HL-60/S4 (cell line): ENCODE results near the gene HERC3.

Experiments
- in situ Hi-C: fragments of 300-500 bp; cut with MboI; formaldehyde crosslinking; loops from 2 replicates; pipeline ENCODE4 v1.14.3; 2022; ENCODE audit warnings: low sequenced_read_pairs

Gene HERC3

GRCh38 chr4:88591787-88592599 is at the start of gene HERC3:
Gene HERC3, plus strand, starts transcription at chr4:88592480. Its CDS starts 13,344 bp downstream, at chr4:88605824.
- in situ Hi-C loops, result no loop called here

DNA sequence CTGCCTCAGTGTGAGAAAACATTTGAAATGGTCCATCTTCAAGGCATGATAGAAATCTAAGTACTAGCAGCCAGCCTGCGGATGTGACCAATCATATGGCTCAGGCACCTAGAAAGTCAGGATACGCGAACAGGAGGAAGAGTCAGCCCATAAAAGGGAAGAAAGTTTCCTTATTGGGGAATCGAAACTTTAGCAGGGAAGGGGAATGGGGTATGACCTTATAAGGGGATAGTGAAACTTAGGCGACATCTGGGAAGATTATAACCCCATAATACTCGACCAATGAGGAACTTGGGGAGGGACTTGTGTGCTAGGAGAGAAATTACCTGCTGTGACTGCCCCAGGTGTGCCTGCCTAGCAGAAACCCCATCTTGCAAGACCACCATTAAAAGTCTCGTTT is 42.5 kb upstream of the HERC3 start:
- in situ Hi-C loops, result loop anchor here (25.0 kb wide), 1 partner anchor 262 kb away; no protein-coding TSS in a partner anchor

- in situ Hi-C loops, result no loop called here
These were observed 24.7 kb upstream of the HERC3 start for GRCh38 chr4:88567591-88567990.

DNA sequence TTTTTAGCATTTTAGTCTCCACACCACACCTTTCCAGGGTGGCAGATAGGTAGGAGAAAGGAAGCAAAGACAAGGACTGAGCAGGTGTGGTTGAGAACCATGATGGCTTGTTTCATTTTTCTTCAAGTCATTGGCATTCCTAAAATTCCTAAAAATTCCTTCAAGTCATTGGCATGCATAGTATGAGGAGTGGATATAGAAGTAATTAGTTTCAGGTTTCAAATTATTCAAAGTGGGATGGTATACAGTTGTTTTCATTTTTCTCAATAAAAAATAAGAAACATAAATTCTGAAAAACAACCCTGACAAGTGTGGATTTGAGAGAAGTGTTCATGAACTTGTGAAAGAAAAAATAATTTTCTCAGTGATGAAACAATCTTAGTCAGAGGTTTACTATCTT is 22.3 kb upstream of the HERC3 start:
- in situ Hi-C loops, result no loop called here

DNA sequence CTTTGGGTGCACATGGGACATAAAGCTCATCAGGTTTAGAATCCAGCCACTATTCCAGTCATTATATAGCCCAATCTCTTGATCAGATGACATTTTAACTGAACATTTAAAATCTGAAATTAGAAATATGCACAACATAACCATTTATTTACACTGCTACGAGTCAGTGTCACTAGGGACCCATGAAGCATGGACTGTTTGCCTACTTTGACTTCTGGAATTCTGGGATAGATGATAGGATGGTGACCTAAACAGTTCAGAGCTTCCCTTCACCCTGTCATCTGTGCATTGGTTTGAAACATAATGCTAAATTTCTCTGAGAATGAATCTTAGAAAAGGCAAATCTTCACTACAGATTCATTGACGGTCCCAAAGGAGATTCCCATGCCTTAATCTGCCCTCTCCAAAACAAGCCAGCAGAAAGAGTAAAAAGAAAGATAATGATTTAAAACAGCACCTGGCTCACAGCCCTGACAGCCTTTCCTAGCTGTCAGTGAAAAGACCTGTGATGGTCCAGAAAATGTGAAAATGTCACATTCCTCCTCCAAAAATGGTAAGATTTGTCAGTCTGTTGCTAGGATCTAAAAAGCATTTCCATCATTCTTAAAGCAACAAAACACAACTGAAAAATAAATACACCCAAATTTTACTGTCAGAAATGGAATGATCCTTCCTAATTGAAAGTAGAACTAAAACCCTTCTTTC is 18.9 kb upstream of the HERC3 start:
- in situ Hi-C loops, result no loop called here

DNA sequence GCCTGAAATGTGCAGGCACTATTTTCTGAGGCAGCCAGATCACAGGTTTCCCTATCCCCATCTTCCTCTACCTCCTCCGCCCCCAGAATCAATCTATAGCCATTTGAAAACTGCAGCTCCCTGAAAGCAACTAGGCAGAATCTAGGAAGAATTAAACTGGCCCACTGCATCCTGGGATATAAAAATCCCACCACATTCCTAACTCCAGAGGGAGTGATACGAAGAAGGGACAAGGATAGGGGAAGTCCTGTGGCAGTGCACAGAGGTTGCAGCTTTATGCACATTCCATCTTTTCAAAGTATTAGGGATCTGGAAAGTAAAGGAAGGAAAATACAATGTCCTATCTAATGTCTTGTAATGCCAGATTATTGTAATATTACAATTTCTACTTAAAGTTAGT is 18.3 kb upstream of the HERC3 start:
- in situ Hi-C loops, result no loop called here

DNA sequence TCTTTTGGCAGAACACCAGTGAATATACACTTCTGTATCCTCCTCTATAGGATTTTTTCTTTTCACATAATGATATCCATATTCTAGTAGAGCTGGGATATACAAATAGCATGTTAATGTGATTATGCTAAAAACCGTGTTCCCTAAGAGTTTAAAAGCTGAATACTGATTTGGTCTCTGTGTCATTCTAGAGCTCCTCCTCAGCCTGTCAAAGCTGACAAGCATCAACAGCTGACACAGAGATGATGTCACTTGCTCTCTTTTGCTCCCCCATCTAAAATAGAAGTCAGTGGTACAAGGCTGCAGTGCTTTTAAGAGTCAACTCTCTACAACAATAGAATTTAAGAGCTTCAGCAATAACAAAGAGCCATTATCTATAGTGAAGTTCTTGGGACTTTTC is 17.1 kb upstream of the HERC3 start:
- in situ Hi-C loops, result no loop called here

GRCh38 chr4:88582493-88582892 is 9.8 kb upstream of the HERC3 start:
- in situ Hi-C loops, result no loop called here

DNA sequence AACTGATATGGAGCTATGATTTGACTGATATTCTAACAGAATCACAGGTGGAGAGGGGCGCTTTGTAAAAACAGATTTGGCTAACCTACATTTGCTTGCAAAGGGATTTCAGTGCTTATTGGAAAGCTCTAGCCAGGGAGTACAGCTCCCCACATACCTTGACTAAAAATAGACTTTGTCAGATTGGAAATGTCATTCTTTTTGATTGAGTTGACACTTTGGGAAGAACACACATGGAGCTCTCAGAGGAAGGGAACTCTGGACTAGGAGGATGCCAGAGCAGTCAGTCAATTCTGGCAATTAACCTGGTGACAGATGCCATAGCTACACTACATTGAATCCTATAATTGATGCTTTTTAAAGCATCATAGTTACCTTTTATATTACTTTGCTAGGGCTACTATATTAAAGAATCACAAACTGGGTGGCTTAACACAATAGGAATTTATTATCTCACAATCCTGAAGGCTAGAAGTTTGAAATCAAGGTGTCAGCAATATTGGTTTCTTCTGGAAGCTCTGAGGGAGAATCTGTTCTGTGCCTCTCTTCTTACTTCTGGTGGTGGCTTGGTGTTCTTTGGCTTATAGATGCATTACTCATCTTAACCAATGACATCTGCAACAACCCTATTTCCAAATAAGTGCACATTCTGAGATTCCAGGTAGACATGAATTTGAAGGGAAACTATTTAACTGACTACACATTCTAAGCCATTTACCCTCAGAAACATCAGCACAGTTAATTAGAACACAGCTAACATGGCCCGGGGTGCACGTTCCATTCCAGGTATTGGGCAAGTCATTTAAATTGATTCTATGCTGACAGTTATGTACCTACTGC is 8.4 kb upstream of the HERC3 start:
- in situ Hi-C loops, result no loop called here

DNA sequence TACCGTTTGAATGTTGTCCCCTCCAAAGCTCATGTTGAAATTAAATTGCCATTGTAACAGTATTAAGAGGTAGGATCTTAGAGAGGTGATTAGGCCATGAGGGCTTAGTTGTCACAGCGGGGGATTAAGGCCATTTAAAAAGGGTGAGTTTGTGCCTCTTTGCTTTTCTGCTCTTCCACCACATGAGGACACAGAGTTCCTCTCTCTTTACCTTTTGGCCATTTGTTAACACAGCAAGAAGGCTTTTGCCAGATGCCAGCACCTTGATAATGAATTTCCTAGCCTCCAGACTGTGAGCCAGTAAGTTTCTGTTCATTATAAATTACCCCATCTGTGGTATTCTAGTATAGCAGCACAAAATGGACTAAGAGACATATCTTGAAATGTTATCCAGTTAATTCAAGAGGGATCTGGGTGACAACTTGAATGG is 7.8 kb upstream of the HERC3 start:
- in situ Hi-C loops, result no loop called here

GRCh38 chr4:88585917-88586316 is 6.4 kb upstream of the HERC3 start:
- in situ Hi-C loops, result no loop called here

DNA sequence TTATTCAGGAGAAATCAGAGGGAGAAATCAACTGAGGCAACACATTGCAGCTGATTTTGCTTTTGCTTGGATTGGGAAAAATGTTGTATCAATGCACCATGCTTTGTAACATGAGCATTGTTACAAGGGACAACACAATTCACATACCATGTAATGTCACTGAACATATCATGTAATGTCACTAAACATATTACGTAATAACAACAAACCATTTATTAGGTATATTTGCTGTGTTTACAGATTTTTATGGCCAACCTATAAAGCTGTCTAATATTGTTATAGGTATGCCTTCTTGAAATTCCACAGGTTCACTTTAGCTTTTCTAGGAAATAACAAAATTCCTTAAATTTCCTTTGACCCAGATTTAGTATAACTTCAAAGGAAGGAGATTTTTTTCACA is 5.0 kb upstream of the HERC3 start:
- in situ Hi-C loops, result no loop called here

- in situ Hi-C loops, result no loop called here
These were observed 544 bp downstream of the HERC3 start for GRCh38 chr4:88592600-88593448.

DNA sequence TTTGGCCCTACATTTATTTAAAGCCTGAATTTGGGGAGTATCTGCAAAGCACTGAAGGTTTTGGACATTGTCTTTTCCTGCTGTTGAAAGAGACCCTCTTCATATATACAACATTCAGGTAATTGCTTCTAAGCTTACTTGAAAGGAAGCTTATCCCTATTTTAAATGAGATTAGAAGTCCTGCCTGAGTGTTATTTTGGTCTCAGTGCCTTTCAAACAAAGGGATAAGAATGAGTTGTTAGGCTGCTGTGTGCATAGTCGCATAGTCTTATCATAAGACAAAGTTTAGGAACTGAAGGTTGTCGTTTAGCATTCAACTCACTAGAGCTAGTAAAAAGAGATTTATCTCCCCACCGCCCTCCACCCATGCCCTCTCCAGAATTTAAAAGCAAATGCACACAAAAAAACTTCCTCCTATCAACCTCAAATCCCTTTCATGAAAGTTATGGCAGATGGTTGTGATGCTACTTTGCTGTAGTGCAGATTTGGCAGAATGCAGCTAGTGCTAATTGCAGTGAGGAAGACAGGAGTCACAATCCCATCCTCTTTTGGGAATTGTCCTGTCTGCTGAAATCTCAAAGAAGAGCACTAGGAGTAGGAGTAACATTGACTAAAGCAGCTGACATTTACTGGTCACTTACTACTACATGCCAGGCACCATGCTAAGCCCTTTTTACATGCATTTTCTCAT is 5.8 kb downstream of the HERC3 start:
- in situ Hi-C loops, result no loop called here

DNA sequence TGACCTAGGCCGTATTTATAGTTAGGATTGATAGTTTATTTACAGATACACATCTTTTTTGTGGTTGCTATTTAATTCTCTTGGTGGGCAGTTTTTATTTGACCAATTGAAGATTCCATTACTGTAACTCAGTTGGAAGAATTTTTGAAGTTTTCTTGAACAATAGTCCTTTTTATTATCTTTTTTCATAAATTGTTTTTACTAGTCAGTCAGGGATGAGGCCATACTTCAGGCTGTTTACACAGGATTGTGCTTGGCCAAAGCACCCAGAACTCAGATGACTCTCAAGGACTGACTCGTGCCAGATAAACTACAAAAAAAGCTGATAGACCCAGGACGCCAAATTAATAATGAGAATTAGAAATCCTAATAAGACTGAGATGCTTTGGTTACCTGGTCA is 7.0 kb downstream of the HERC3 start:
- in situ Hi-C loops, result no loop called here

DNA sequence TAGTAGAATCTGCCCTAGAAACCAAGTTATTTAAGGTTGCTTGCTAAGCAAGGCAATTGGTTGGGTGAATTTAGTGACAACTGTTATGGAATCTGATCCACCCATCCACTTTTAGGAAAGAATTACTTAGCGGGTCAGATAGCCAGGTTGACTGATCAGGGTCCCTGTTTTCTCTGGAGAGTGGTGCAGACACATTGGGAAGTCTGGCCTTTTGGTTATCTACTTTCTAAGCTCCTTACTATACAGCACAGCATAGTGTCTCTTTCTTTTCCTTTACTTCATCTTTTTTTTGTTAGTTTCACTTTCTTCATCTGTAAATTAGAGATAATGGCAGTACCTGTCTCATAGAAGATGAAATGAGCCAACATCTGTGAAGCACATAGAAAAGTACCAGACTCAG is 7.4 kb downstream of the HERC3 start:
- in situ Hi-C loops, result no loop called here

GRCh38 chr4:88600176-88600838 is 8.0 kb downstream of the HERC3 start:
- in situ Hi-C loops, result no loop called here

DNA sequence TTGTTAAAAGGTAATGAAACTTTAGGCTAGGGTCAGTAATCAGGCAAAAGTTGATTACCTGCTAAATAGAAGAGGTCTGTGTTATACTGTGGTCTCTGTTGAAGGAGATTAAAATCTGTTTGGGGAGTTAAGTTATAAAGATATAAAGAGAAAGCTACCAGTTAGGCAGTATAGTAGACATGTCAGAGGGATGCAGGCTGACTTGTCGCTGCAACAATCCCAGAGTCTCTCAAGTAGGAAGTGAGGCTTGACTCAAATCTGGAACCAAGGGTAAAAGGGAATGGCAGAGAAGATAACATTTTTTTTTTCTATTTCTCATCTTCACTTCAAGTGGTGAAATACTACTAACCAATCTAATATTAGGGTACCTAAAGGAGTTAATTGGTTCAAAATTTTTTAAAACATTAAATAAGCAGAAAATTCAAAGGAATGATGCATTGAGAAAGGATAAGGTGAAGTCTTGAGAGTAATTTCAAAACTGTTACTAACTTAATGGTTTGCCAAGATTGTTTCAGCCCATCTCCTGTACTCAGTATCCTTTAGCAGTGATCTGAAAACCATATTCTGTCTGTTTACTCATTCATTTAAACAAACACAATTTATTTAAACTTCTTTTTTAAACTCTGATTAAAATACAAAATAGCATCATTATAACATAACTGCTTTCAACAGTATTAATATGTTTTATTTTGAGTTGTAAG is 12.8 kb downstream of the HERC3 start:
- in situ Hi-C loops, result no loop called here

DNA sequence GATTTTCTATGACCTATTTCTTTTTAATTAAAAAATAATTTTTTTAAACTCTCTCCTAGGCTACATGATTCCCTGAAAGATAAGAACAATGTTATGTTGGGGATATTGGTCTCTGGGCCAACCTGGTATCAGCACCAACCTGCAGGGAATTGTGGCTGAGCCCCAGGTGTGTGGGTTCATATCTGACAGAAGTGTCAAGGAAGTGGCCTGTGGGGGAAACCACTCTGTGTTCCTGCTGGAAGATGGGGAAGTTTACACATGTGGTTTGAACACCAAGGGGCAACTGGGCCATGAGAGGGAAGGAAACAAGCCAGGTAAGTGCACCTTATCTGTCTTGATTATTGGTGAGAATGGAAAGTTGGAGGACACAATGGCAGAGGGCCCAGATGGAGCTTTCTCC is 13.5 kb downstream of the HERC3 start:
- in situ Hi-C loops, result no loop called here
